GM23338 (cell line): ENCODE results near the gene USH2A. TPM values are rescaled to one million over a fixed set of nuclear protein-coding genes. Genes with fewer than 3 reads are reported as not detected.

Experiments
- ATAC-seq: fragments of 200-7000 bp; cut with Tn5 transposase; 3 replicates; pipeline ENCODE4 v1.9.1; 2020
- DNase-seq: peaks from one replicate; pipeline ENCODE4 v3.0.0-alpha.2; 2015; ENCODE audit warnings: low spot score
- H2AFZ ChIP-seq: fragments of 200-600 bp; sonication (generic); 2 replicates; pipeline ENCODE4 v1.8.0; 2016; ENCODE audit warnings: antibody characterized with exemption, mild to moderate bottlenecking, moderate library complexity
- H3F3A ChIP-seq: fragments of 200-600 bp; sonication (generic); replicated peaks from 2 replicates; pipeline ENCODE4 v1.8.0; 2017; ENCODE audit warnings: antibody characterized with exemption, mixed run types, low read depth
- H3K27ac ChIP-seq: fragments of 200-600 bp; sonication (generic); 2 replicates; pipeline ENCODE4 v1.6.1; 2016; ENCODE audit warnings: low read depth
- H3K27me3 ChIP-seq: fragments of 200-600 bp; sonication (generic); 2 replicates; pipeline ENCODE4 v1.8.0; 2016; ENCODE audit warnings: mild to moderate bottlenecking, mixed run types, moderate library complexity; ENCODE audit not compliant: insufficient read depth
- H3K36me3 ChIP-seq: fragments of 200-600 bp; sonication (generic); 2 replicates; pipeline ENCODE4 v1.8.0; 2016; ENCODE audit warnings: mild to moderate bottlenecking; ENCODE audit not compliant: insufficient read depth
- H3K4me1 ChIP-seq: fragments of 200-600 bp; sonication (generic); 2 replicates; pipeline ENCODE4 v1.8.0; 2016; ENCODE audit warnings: mild to moderate bottlenecking, moderate library complexity; ENCODE audit not compliant: insufficient read depth
- H3K4me2 ChIP-seq: fragments of 200-600 bp; sonication (generic); 2 replicates; pipeline ENCODE4 v1.7.1; 2017; ENCODE audit warnings: mixed run types
- H3K4me3 ChIP-seq: fragments of 200-600 bp; sonication (generic); 2 replicates; pipeline ENCODE4 v1.6.1; 2016; ENCODE audit warnings: mixed run types
- H3K79me2 ChIP-seq: fragments of 200-600 bp; sonication (generic); replicated peaks from 2 replicates; pipeline ENCODE4 v1.8.0; 2017; ENCODE audit warnings: mild to moderate bottlenecking; ENCODE audit not compliant: insufficient read depth
- H3K9me2 ChIP-seq: fragments of 200-600 bp; sonication (generic); 2 replicates; pipeline ENCODE4 v1.8.0; 2017; ENCODE audit not compliant: insufficient read depth
- H4K20me1 ChIP-seq: fragments of 200-600 bp; sonication (generic); replicated peaks from 2 replicates; pipeline ENCODE4 v1.8.0; 2017; ENCODE audit warnings: mild to moderate bottlenecking; ENCODE audit not compliant: insufficient read depth
- H3K27ac Mint-ChIP-seq: 2 replicates; pipeline ENCODE4 v1.8.0; 2020; ENCODE audit warnings: inconsistent platforms, mild to moderate bottlenecking, moderate library complexity, mixed read lengths
- H3K27me3 Mint-ChIP-seq: 3 replicates; pipeline ENCODE4 v1.8.0; 2022; ENCODE audit warnings: low read depth, mild to moderate bottlenecking, moderate library complexity, mixed read lengths, inconsistent platforms; ENCODE audit not compliant: insufficient read depth, poor library complexity
- H3K36me3 Mint-ChIP-seq: 3 replicates; pipeline ENCODE4 v1.8.0; 2021; ENCODE audit warnings: low read depth, mild to moderate bottlenecking, inconsistent platforms, moderate library complexity, mixed read lengths
- H3K4me1 Mint-ChIP-seq: 3 replicates; pipeline ENCODE4 v1.8.0; 2020; ENCODE audit warnings: mild to moderate bottlenecking, inconsistent platforms, mixed read lengths
- H3K4me3 Mint-ChIP-seq: 3 replicates; pipeline ENCODE4 v1.8.0; 2021; ENCODE audit warnings: moderate library complexity, mild to moderate bottlenecking, inconsistent platforms, mixed read lengths
- H3K9me3 Mint-ChIP-seq: 3 replicates; pipeline ENCODE4 v1.8.0; 2020; ENCODE audit warnings: moderate library complexity, mild to moderate bottlenecking, inconsistent platforms, mixed read lengths
- CREB1 ChIP-seq: fragments of 250-450 bp; sonication (Bioruptor Pico); IDR thresholded peaks from 2 replicates; pipeline ENCODE4 v1.5.0; 2020; ENCODE audit warnings: low read depth, mild to moderate bottlenecking, moderate library complexity
- CTCF ChIP-seq, 2 experiments: fragments of 200-600 bp in 1 of 2; sonication (generic) in 1 of 2; conservative IDR thresholded peaks; 2 replicates each; pipeline versions ENCODE4 v1.5.1 to v1.6.1; 2016 to 2017; ENCODE audit warnings: antibody characterized with exemption in 2 of 2, low read depth in 2 of 2, mild to moderate bottlenecking in 2 of 2, moderate library complexity in 1 of 2
- EZH2 ChIP-seq: fragments of 200-600 bp; sonication (generic); IDR thresholded peaks from one replicate; pipeline ENCODE4 v1.8.0; 2017; ENCODE audit warnings: antibody characterized with exemption, mild to moderate bottlenecking, low read depth; ENCODE audit not compliant: unreplicated experiment
- EZH2phosphoT487 ChIP-seq: fragments of 200-600 bp; sonication (generic); IDR thresholded peaks from one replicate; pipeline ENCODE4 v1.8.1; 2018; ENCODE audit warnings: antibody characterized with exemption; ENCODE audit not compliant: unreplicated experiment
- NANOG ChIP-seq: IDR thresholded peaks from 2 replicates; pipeline ENCODE4 v1.6.1; 2016; ENCODE audit warnings: antibody characterized with exemption, borderline replicate concordance
- POLR2AphosphoS5 ChIP-seq: IDR thresholded peaks from 2 replicates; pipeline ENCODE4 v1.6.1; 2016; ENCODE audit warnings: antibody characterized with exemption, low read depth
- REST ChIP-seq: IDR thresholded peaks from one replicate; pipeline ENCODE4 v1.6.1; 2018; ENCODE audit warnings: antibody characterized with exemption; ENCODE audit not compliant: unreplicated experiment
- ZNF114 ChIP-seq: fragments of 250-450 bp; sonication (Bioruptor Pico); IDR thresholded peaks from 2 replicates; pipeline ENCODE4 v1.5.0; 2020; ENCODE audit warnings: mild to moderate bottlenecking, moderate library complexity
- ZNF331 ChIP-seq: fragments of 250-450 bp; sonication (Bioruptor Pico); IDR thresholded peaks from 2 replicates; pipeline ENCODE4 v1.5.0; 2020; ENCODE audit warnings: low read depth, mild to moderate bottlenecking, moderate library complexity
- ZNF462 ChIP-seq: fragments of 250-450 bp; sonication (Bioruptor Pico); IDR thresholded peaks from 2 replicates; pipeline ENCODE4 v1.5.0; 2020; ENCODE audit warnings: mild to moderate bottlenecking, moderate library complexity
- polyA plus RNA-seq: library from polyadenylated mRNA; unstranded; fragments of >200 nt; fragmentation: Nextera tagmentation; extraction: Ambion mirVana; gene quantifications from 2 replicates; pipeline ENCODE4 v1.2.1, GENCODE V29; 2016
- total RNA-seq: library from RNA; depleted of rRNA; stranded (reverse); fragments of >200 nt; shearing (Covaris generic); gene quantifications from 2 replicates; pipeline ENCODE4 v1.2.3, GENCODE V29; 2014

USH2A gene
- total and polyA plus RNA-seq, 2 experiments from 2014 or later, result 0.03 TPM

- TF ChIP-seq ZNF462, result no peak
- TF ChIP-seq ZNF114 (CRISPR knock-in tag), result no peak
Measured at GRCh38 chr1:216055004-216055403, 368.2 kb downstream of the USH2A start (continued).

GRCh38 chr1:216054600-216054999 is 368.6 kb downstream of the USH2A start:
- Mint-ChIP-seq H3K9me3 (no peaks in the 10 kb centered on the region), H3K4me1 (peaks cover 6% of the 10 kb centered on the region; the same call in 2 of the 3 replicates), H3K27me3 (no peaks in the 10 kb centered on the region), H3K36me3 (no peaks in the 10 kb centered on the region), H3K27ac (no peak overlapping the region), H3K4me3 (no peak overlapping the region)
- Histone ChIP-seq H3K36me3 (no peaks in the 10 kb centered on the region), H3F3A (no peaks in the 10 kb centered on the region), H3K27ac (no peak overlapping the region), H3K4me1 (peaks cover 4% of the 10 kb centered on the region), H4K20me1 (no peaks in the 10 kb centered on the region), H2AFZ (peak overlapping the region; percentile 91; the same call in 1 of the 2 replicates), H3K9me2 (no peaks in the 10 kb centered on the region; the same call in 1 of the 2 replicates), H3K27me3 (no peaks in the 10 kb centered on the region), H3K4me2 (no peak overlapping the region), H3K79me2 (no peaks in the 10 kb centered on the region), H3K4me3 (no peak overlapping the region)
- DNase-seq (no peak), ATAC-seq (no peak)
- no peak for TF ChIP-seq ZNF114 (CRISPR knock-in tag)
- TF ChIP-seq EZH2phosphoT487, result no peak
- TF ChIP-seq CREB1 (CRISPR knock-in tag), result no peak
- no peak for TF ChIP-seq CTCF (conservative IDR thresholded peaks at IDR 0.05; ENCODE audit: low read depth in 2 of 2)
- no peak for TF ChIP-seq REST
- TF ChIP-seq NANOG, result no peak
- TF ChIP-seq POLR2AphosphoS5, result no peak
- no peak for TF ChIP-seq EZH2
- no peak for TF ChIP-seq ZNF331
